Activated CD8-positive, alpha-beta memory T cell treated with anti-CD3 and anti-CD28 coated beads, Interleukin-2, amount 50 U/mL, for 24 hours (primary cell): Measurements from ENCODE around the gene KCNK15.

Experiments
- DNase-seq: peaks from one replicate; pipeline ENCODE4 v3.0.0-alpha.2; 2020; ENCODE audit errors: extremely low read depth

KCNK15 gene

DNA sequence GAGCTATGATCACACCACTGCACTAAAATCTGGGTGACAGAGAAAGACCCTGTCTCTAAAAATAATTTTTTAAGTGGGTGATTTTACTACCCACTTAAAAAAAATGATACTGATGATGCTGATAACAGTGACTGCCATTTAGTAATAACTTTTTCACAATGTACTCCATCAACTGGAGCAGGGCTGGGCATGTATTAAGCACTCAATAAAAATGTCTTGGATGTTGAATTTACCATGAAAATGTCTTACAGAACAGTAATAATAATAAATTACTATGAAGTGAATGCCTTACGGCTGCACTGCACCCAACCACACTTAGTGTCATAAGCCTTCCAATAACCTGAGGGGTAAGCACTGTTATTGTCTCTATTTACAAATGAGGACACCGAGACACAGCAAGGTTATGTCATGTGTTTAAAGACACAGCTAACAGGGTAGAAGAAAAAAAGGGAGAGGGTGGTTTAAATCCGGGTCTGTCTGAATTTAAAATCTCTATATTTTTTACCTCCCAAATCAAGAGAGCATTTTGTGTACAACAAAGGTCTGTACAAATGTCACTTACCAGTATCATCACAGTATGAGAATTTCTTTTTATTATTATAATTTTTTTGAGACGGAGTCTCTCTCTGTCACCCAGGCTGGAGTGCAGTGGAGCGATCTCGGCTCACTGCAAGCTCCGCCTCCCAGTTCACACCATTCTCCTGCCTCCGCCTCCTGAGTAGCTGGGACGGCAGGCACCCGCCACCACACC lies 43.2 kb downstream of the KCNK15 start:
- DNase-seq, result no peak

- DNase-seq, result no peak
Observed at GRCh38 chr20:44790638-44791393, 45.2 kb downstream of the KCNK15 start.

DNA sequence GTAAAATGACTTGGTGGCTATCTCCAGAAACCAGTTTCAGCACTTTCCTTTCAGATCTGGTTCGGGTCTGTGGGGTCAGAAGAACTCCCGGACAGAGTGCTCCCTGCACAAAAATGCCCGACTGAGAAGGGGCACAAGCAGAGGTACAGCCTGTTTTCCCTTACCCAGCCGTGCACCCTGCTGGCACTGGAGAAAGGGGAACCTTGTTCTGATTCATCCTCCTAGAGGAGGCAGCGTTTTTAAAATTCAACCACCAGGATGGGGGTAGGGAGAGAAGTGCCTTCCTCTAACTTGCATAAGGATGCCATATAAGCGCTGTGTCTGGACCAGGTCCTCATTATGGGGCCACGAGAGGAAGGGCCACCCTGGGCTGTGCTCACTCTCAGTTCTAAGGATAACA lies 47.1 kb downstream of the KCNK15 start:
- no peak for DNase-seq

- DNase-seq, result no peak
Observed at GRCh38 chr20:44795836-44796235, 50.2 kb downstream of the KCNK15 start.

DNA sequence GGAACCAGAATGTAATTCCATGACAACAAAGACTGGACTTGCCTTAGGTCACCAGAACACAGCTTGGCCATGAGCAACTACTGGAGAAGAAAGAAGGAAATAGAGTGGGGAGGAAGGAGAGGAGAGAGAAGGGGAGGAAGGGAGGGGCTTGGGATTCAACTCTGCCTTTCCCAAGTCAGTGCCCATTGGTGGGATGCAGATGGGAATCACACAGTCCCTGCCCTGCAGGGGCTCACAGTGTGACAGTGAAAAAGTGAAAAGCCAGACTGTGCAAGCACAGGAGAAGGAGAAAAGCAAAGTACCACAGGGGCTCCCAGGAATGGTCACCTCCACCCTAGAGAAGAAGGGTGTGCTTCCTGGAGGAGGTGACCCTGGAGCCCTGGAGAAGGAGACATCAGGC lies 50.6 kb downstream of the KCNK15 start:
- no peak for DNase-seq

DNA sequence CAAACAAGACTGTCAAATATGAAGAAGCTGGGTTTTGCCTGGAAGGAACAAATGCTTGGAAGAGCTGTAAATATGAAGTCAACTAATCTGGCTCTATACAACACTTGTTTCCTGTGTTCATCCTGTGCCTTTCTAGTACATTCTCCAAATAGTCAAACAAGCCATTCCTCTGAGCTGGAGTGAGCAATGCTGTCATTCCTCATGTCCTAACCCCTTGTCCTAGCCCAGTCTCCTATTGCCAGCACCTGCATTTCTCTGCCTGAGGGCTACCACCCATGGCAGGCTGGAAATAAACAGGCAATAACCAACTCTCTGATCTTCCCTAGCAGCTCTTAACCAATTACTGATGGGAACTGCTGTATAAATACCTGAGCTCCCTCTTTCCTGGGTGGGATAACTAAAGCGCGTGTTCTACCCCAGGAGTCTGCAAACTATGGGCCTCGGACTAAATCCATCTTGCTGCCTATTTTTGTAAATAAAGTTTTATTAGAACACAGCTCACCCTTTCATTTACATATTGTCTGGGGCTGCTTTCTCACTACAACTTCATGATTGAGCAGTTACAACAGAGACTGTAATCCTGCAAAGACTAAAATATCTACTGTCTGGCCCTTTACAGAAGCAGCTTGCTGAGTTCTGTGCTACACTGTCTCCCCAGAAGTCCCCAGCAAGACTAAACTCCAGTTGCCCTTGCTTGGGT lies 51.2 kb downstream of the KCNK15 start:
- DNase-seq, result no peak

- no peak for DNase-seq
Observed at GRCh38 chr20:44799691-44800090, 54.0 kb downstream of the KCNK15 start.

DNA sequence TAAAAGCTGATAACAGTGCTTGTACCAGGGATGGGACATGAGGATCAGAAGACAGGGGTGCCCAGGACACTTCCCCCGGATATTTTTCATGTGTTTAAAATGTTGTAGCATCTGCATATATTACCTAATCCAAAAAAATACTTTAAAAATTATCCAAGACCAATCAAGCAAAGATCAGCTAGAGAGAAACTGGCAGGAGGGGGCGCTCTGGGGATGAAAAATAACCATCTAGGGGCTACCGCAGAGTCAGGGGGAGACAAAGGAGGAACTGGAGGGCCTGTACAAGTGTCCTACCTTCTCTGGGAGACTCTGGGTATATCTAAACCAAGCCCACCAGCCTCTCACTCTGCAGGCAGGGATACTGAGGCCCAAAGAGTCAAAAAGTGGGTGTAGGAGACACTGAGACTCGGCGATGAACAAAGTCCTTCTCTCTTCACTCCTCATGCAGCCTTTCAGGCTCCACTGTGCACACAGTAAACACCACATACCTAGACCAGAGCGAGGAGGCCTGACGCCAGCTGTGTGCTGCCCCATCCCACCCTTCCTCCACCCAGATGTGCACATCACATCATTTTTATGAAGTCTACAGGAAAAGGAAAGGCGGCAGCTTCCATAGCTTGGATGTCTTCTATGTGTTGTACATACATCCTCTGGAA lies 54.9 kb downstream of the KCNK15 start:
- DNase-seq, result no peak
